NCI-H82 treated with DMSO at 0.1 percent for 48 hours (cell line): ENCODE measurements around the gene DENND2D.
"Not testable (repeated sequence)": the region's sequence is repeated elsewhere in the genome, so short reads cannot be mapped to it uniquely, and the experiment has no call there.

Experiments used
- DNase-seq: peaks from one replicate; lab custom pipeline; 2025; ENCODE audit not compliant: unreplicated experiment; lab: John Stamatoyannopoulos, UW

The DENND2D gene

DNA sequence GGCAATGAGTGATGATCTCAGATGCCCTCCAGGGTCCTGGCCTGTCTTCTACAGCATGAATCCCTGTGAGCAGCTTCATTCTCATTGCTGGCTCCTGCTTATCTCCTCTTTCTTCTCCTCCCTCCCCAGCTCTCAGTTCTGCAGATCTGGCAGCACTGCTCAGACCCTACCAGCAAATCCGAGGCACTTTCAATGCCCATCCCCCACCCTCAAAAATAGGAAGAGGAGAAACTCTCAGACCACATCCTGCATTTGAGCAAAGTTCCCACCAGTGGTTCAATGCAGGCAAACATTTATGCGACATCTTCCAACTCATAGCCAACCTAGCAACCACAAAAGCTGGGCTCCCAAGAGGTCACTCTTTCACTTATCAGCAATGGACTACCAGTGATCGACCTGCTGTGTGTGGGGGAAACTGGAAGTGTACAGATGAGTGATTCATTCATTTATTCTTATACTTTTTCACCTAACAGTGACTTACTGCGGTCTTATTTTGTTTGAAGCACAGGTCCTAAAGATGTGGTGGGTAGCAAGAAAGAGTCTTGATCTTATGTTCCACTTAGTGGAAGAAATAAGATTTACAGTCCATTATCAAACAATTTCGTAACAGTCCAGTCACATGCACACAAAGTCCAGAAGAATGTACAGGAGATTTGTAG is 21.3 kb upstream of the DENND2D start:
- DNase-seq: no peak

DNA sequence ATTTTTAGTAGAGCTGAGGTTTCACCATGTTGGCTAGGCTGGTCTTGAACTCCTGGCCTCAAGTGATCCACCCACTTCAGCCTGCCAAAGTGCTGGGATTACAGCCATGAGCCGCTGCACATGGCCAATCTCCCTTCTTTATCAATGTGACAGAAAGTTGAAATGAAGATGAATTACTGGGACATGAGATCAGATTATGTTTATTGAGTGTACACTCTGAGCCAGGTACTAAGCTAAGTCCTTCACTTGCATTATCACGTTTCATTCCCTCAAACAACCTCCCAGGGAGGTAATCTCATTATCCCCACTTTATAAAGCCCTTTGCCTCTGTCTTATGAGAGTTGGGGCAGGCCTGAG is 20.8 kb upstream of the DENND2D start:
- peak; percentile 98 for DNase-seq

DNA sequence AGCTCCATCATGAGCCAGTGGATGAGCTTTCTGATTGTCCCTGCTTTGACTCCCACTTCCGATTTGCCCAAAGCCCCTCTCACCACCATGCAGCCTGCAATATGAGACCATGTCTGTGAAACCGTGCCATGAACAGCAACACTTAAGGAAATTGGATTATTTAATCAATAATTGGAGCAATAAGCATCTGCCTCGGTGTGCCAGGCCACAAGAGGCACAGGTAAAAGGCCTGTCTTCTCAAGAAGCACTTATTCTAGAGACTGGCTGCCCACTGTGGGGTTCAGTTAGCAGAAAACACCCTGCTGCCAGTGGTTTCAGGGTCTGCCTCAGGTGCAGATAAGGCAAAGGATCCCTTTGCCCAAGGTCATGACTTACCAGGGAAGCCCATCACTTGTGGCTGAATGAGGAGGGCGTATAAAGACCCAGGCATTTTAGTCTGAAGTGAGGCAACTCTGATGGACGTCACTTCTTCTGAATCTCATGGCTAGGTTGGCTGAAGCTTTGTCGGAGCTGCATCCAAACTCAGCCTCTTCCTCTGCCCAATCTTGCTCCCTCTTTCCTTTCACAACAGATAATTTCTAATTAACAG is 19.9 kb upstream of the DENND2D start:
- peak; percentile 16 for DNase-seq

DNA sequence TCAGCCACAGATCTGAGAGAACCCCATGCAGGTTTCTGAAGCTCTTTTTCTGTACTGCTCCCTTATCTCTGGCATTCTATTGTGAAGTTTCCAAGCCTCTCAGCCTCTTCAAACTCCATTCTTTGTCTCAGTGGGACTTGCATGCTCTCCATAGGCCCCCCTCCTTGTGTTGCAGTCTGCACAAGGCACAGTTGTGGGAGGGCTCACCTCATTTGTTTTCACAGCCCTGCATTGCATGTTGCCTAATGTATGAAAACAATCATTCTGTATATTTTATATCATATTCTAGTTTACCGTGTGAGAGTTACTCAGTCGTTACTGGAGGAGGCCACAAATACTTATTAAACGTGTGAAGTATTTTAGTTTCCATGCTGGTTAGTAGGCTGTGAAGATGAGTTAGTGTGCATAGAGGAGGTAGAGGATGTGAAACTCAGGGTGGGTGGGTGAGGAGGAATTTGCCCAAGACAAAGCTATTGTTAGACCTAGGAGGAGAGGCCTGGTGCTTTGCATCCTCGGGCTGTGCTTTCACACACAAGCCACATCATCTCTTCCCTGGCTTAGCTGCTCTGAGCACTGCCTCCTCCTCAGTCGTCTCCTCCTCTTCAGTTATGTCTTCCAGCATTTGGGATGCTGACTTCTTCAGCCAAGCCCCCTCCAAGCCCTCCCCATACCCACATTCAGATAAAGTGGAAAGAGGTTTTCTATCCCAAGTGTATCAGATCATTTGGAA is 19.3 kb upstream of the DENND2D start:
- no peak for DNase-seq

DNA sequence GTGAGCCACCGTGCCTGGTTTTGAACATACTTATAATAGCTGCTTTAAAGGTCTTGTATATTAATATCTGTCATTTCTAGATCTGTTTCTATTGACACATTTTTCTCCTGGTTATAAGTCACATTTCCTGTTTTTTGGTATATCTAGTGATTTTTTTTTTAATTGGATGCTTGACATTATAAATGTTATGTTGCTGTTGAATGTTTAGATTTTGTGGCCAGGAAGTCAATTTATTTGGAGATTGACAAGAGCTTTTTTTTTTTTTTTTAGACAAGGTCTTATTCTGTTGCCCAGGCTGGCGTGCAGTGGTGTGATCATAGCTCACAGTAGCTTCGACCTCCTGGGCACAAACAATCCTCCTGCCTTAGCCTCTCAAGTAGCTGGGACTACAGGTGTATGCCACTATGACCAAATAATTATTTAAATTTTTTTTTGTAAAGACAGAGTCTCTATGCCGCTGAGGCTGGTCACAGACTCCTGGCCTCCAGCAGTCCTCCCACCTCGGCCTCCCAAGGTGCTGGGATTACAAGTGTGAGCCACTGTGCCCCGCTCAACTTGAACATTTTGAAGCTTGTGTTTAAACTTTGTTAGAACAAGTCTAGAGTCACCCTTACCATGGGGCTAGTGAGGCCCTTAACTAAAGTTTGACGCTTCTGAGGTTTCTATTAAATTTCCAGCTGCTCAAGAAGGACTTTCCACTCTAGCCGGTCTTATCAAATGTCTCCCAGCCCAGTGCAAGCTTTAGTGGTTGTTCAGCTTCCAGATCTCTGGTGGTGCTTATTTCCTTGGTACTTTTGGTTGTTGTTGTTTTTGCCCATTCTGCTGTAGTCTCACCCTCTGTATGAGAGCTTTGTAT is 18.5 kb upstream of the DENND2D start:
- DNase-seq: no peak

DNA sequence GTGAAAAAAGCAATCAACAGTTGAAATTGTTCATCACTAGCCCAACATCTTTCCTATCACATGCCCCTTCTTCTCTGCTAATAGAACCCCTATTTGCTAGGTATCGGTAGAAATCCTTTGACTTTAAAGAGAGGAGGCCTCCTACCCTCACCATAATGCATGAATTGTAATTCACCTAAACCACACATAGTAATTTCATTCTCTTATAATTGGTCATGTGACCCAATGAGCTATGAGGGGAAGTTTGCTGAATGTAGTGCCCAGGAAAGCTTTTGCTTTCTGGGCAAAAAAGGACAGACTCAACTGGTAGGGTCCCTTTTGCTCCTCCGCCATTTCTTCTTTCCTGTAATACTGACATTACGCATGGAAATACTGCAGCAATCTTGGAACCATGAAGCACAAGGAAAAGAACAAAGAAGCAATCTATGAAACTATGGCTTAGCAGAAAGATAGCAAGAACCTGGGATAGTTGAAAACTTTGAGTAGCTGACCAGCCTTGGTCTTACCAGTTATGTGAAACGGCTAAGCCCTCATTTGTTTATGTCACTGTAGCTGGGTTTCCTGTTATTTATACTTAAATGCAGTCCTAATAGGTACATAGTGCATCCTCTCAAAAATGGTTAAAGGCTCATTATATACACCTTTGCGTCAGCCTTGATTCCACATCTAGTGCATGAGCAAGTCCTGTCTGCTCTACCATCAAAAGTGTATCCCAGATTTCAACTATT is 16.9 kb upstream of the DENND2D start:
- DNase-seq: no peak

DNA sequence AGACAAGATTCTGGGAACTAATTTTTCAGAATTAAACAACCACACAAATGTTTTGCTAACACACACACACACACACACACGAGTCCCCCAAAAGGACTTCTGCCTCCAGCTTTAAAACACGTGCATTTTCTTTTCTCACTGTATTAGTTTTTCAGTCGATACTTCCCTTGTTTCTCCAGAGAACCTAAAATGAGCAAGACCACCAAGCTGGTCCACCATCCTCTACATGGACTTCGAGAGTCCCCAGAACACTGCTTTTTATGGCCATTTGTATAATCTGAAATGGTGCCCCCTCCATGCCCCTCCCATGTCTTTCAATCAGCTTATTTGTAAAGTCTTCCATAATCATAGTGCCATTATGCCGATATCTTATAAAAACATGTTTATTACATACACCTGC is 16.3 kb upstream of the DENND2D start:
- no peak for DNase-seq

DNA sequence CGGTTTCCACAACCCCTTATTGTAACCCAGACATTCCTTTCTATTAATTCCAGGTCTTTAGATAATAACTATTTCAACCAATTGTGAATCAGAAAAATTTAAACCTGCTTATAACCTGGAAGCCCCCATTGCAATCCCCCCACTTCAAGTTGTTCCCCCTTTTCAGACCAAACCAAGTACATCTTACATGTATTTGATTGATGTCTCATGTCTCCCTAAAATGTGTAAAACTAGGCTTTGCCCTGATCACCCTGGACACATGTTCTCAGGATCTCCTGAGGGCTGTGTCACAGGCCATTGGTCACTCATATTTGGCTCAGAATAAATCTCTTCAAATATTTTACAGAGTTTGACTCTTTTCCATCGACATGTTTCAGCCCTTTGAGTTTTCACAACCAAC is 14.8 kb upstream of the DENND2D start:
- not testable (repeated sequence) for DNase-seq

DNA sequence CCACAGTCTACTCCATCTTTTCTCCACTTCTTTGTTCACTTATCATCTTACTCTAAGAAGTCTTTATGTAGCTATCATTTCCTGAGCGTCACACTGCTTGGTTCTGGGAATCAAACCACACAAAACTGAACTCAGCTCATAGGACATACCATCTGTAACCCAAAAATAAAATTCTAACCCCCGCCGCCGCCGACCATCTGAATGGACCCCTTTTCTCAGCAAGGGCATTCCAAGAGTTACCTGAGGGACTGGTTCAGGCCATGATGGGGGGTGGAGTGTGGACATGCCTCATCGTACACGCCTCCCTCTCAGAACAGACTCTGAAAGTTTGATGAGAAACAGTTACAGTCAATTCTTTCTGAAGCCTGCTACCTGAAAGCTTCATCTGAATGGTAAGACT is 14.4 kb upstream of the DENND2D start:
- DNase-seq: no peak

DNA sequence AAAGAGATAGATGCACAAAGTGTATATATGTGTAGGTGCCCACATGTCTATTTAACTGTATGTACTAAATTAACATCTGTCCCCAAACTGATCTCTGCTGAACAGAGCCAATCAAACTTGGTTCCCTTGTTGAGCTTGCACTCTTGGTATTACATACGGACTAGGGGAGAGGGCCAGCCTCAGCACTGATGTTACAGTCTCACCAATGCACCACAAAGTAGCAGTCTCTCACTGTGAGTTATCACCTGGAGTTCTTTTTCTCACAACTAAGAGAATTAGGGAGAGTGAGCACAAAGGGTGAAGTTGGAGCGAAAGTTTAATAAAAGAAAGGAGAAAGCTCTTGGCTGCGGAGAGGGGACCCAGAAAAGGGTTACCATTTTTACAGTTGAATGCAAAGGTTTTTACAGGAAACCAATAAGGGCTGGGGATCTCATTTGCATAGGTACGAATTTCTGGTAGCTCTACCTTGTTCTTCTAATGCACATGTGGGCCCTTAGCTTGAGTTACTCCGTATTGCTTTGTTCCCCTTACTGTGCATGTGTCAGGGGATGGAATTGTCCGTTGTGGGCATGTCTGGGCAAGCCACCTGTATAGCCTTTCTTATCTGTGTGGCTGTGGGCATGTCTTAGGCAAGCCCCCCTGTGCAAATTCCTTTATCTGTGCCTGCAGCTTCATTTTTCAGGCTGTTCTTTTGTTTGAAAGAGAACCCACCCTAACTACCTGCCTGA is 13.8 kb upstream of the DENND2D start:
- DNase-seq: no peak

DNA sequence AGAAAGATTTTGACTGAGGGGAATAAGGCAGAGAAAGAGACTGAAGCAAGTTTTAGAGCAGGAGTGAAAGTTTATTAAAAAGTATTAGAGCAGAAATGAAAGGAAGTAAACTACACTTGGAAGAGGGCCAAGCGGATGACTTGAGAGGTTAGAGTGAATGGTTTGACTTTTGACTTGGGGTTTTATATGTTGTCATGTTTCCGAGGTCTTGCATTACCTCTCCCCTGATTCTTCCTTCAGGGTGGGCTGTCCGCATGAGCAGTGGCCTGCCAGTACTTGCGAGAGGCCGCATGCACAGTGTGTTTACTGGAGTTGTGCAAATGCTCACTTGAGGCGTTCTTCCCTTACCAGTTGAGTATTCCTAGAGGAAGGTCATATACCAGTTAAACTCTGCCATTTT is 13.0 kb upstream of the DENND2D start:
- no peak for DNase-seq

DNA sequence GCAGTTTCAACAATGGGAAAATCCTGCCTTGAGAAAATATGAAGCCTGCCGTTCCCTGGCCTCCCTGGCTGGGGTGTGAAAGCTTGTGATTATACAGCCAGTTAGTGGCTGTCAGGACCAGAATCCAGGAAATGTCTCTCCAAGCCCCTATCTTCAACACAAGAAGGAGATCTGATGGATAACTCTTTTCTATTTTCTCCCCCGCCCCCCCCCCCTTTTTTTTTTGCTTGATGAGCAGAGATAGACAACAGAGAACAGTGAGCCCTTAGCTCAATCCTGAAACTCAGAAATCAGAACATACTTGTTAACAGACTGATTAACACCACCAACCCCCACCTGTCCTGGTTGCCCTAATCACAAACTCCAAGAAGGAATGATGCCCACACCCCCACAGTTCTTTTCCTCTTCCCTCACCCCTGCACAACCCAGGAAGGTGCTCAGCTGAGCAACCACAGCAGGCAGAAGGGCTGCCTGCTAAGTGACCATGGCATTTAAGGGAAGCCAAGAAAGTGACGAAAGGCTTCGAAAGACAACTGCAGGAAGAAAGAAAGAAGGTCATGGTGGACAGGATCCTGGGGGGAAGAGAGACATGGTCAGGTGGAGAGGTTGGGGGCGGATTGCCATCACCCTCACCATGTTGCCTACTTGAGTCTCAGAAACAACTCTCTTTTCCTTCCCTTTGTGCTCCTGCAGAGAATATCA is 12.3 kb upstream of the DENND2D start:
- DNase-seq: no peak

DNA sequence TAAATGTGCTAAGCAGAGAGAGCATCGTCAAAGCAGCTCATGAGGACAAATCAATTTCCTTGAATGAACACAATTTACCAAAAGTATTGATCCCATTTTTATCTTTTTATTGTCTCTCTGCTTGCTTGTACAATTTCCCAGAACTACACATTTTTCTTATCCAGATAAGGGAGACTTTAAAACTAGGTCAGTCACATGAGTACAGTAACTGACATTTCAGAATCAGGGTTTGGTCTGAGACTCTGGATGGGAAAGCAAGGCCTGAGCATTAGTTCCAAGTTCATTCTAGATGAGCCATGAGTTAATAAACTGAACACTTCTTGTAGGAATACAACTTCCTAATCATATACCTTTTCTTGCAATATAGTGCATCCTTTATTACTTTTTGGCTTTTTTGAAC is 11.5 kb upstream of the DENND2D start:
- DNase-seq: no peak

DNA sequence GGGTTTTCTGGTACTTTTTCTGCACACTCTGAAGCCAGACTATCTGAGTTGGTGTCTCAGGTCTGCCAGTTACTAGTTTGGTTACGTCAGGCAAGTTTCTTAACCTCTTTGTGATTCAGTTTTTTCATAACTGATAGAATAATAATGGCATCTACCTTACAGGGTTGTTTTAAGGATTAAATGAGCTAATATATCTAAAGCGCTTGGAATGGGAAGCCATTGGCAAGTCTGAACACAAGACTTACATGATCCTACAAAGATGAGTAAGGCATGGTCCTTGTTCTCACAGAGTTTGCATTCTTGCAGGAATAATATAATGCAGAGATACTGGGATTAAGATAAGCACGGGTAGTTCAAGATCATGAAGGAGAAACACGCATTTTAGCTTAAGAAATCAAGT is 9.2 kb upstream of the DENND2D start:
- no peak for DNase-seq

DNA sequence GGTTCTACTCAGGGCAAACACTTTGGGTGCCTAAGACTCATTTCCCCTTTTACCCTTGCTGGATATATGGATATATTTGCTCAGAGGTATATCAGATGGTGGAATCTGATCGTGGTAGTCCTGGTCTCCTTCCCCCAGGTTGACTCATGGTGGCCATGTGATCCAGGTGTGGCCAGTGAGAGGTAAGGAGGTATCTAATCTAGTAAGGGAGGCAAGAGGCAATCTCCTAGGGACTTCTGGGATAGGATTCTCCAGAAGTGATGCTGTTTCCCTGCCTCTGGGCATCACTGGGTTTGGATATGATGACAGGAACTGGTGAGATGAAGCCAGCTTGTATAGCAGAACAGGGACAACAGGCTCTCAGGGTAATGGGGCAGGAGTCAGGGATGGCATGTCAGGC is 8.5 kb upstream of the DENND2D start:
- DNase-seq: no peak

DNA sequence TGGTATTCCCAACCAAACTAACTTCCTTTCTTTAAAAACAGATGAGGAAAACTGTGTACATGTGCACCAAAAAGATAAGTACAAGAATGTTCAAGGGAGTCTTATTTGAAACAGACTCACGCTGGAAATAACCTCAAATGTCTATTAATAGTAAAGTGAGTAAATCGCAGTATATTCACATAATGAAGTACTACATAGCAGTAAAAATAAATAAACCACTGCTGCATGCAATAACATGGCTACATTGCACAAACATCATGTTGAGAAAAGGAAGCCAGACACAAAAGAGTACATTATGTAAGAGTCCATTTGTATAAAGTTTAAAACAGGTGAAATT is 5.2 kb upstream of the DENND2D start:
- no peak for DNase-seq

DNA sequence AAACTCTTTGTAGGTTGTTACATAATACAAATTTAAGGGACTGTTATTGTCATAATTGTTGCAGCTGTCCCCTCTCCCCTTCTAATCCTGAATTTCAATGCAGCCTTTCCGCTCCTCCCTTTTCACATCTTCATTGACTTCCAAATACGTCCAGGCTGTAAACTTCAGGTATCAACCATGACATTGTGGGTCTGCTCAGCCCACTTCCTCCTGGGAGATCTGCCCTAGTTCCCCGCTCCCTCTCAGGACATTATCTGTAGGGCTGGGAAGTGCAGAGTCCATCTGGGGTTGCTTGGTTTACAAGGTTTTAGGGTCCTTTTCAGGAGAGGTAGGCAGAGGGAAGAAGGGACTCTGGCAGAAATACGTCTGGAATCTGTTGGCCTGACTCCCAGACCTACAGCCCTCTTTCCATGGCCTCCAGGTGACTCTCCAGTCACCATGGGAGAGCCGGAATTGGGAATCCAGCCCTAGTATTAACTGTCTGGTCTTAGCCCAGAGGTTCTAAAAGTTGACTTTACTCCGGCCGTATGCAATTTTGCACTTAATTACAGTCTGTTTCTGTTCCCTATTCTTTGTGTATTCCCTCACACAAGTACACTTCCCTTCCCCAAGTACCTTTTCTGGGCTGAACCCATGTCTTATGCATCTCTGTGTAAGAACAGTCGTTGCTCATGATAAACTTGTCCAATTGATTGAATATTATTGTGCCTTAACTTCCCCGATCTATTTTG is 4.7 kb upstream of the DENND2D start:
- DNase-seq: no peak

DNA sequence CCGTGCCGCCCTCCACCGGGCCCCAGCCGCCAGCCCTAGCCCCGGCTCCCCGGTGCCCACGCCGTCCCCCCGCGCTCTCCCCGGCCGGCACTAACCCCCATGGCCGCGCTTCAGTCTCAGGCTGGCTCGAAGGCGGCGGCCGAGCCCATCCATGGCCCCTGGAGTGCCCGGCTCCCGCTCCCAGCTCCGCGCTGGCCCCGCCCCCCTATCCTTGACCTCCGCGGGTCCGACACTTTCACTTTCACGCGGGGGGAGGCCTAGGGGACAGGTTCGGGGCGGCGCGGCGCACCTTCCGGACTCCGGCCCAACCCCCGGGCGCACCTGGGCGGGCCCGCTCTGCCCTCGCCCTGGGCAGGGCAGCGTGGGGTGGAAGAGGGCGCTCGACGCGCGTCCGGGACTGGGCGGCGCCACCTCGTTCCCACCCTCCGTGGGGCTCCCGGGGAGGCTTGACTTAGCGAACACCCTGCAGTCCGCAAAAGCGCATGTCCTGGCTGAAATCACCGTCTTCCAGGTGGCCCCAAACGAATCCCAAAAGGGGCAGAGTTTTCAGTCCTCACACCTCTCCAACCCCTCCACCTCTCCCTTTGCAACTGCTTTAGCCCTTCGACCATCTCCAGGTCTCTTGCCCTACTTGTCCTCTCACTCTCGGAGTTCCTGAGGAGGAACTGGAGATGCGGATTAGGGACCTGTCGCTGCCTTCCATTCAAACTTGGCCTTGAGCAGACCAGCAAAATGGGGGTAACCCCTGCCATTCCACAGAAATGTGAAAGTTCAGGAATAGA is 3.9 kb upstream of the DENND2D start:
- no peak for DNase-seq
